Measurements from ENCODE around the gene CYP46A1.
"Not testable (repeated sequence)": the region's sequence is repeated elsewhere in the genome, so short reads cannot be mapped to it uniquely, and the experiment has no call there.

CYP46A1 gene

GRCh38 chr14:99657645-99658155, 26.4 kb upstream of the CYP46A1 start:
- no peak overlapping the region for H3K4me3 ChIP-seq (ENCODE audit: low read depth, low read length)
- TF ChIP-seq CTCF (IDR thresholded peaks at IDR 0.05; ENCODE audit: borderline replicate concordance, insufficient read depth, low read depth, low read length) = no peak

GRCh38 chr14:99658218-99658845, 25.8 kb upstream of the CYP46A1 start:
- H3K4me3 ChIP-seq (ENCODE audit: low read depth, low read length) = no peak overlapping the region
- TF ChIP-seq CTCF (IDR thresholded peaks at IDR 0.05; ENCODE audit: borderline replicate concordance, insufficient read depth, low read depth, low read length) = no peak

- H3K4me3 ChIP-seq (ENCODE audit: low read depth, low read length) = no peak overlapping the region
- no peak for TF ChIP-seq CTCF (IDR thresholded peaks at IDR 0.05; ENCODE audit: borderline replicate concordance, insufficient read depth, low read depth, low read length)
These were observed 24.8 kb upstream of the CYP46A1 start for GRCh38 chr14:99659333-99659741.

- H3K4me3 ChIP-seq (ENCODE audit: low read depth, low read length) = no peak overlapping the region
- no peak for TF ChIP-seq CTCF (IDR thresholded peaks at IDR 0.05; ENCODE audit: borderline replicate concordance, insufficient read depth, low read depth, low read length)
These were observed 24.0 kb upstream of the CYP46A1 start for GRCh38 chr14:99660006-99660566.

- H3K4me3 ChIP-seq (ENCODE audit: low read depth, low read length) = no peak overlapping the region
These were observed 23.3 kb upstream of the CYP46A1 start for GRCh38 chr14:99660794-99661193.

GRCh38 chr14:99661206-99661605, 22.9 kb upstream of the CYP46A1 start:
- H3K4me3 ChIP-seq (ENCODE audit: low read depth, low read length) = not testable (repeated sequence)

More at GRCh38 chr14:99660794-99661193, 23.3 kb upstream of the CYP46A1 start:
- no peak for TF ChIP-seq CTCF (IDR thresholded peaks at IDR 0.05; ENCODE audit: borderline replicate concordance, insufficient read depth, low read depth, low read length)

- TF ChIP-seq CTCF (IDR thresholded peaks at IDR 0.05; ENCODE audit: borderline replicate concordance, insufficient read depth, low read depth, low read length) = no peak
- no peak overlapping the region for H3K4me3 ChIP-seq (ENCODE audit: low read depth, low read length)
These were observed 21.3 kb upstream of the CYP46A1 start for GRCh38 chr14:99662846-99663245.

Data from GM12875 (cell line).